SK-N-SH (cell line): ENCODE data around the gene PIAS1. TPM values are rescaled to one million over a fixed set of nuclear protein-coding genes. Genes with fewer than 3 reads are reported as not detected.

Experiments used
- CTCF ChIA-PET: fragments of 300-600, 350-600 bp; formaldehyde crosslinking; extraction: SDS; loops from one replicate; lab custom pipeline; 2021; lab: Yijun Ruan, JAX
- POLR2A ChIA-PET: fragments of 350-600 bp; sonication (Branson Sonifier 250); formaldehyde crosslinking; extraction: SDS; loops from one replicate; lab custom pipeline; 2020; ENCODE audit warnings: antibody characterized with exemption, inconsistent platforms; lab: Yijun Ruan, JAX
- DNase-seq: peaks from one replicate; pipeline ENCODE4 v3.0.0; 2012
- H2AFZ ChIP-seq: fragments of 200-600 bp; sonication (generic); 2 replicates; pipeline ENCODE4 v1.8.1; 2016; ENCODE audit warnings: antibody characterized with exemption, mild to moderate bottlenecking, low read depth
- H3F3A ChIP-seq: fragments of 200-600 bp; sonication (generic); replicated peaks from 2 replicates; pipeline ENCODE3; 2016; ENCODE audit warnings: antibody characterized with exemption, mild to moderate bottlenecking; ENCODE audit not compliant: insufficient read depth
- H3K27ac ChIP-seq, 2 experiments: fragments of 200-500 bp in 1 of 2; fragments of 200-600 bp in 1 of 2; sonication (Bioruptor generic) in 1 of 2; sonication (generic), shearing (Covaris generic) in 1 of 2; 2 replicates each; pipeline versions ENCODE4 v1.5.1 to v1.6.1; 2014 to 2016; ENCODE audit warnings: low read depth in 2 of 2, inconsistent platforms in 1 of 2, low read length in 1 of 2, mild to moderate bottlenecking in 1 of 2, mixed read lengths in 1 of 2
- H3K27me3 ChIP-seq: fragments of 200-600 bp; sonication (generic), shearing (Covaris generic); 2 replicates; pipeline ENCODE4 v1.6.1; 2016; ENCODE audit warnings: mixed run types; ENCODE audit not compliant: insufficient read depth
- H3K36me3 ChIP-seq, 2 experiments: fragments of 200-500 bp in 1 of 2; fragments of 200-600 bp in 1 of 2; sonication (Bioruptor generic) in 1 of 2; sonication (generic) in 1 of 2; replicated peaks in 1 of 2; 2 replicates each; pipeline versions ENCODE3 to v1.5.1; 2014 to 2016; ENCODE audit warnings: low read length in 1 of 2, mild to moderate bottlenecking in 1 of 2; ENCODE audit not compliant: insufficient read depth in 2 of 2, control insufficient read depth in 1 of 2
- H3K4me1 ChIP-seq, 2 experiments: fragments of 200-500 bp in 1 of 2; fragments of 200-600 bp in 1 of 2; sonication (Bioruptor generic) in 1 of 2; sonication (generic), shearing (Covaris generic) in 1 of 2; 2 replicates each; pipeline versions ENCODE4 v1.5.1 to v1.6.1; 2014 to 2016; ENCODE audit warnings: low read depth in 1 of 2, low read length in 1 of 2, mixed run types in 1 of 2; ENCODE audit not compliant: insufficient read depth in 2 of 2, control insufficient read depth in 1 of 2
- H3K4me2 ChIP-seq: fragments of 200-600 bp; sonication (generic), shearing (Covaris generic); 2 replicates; pipeline ENCODE4 v1.6.1; 2017; ENCODE audit warnings: mixed run types
- H3K4me3 ChIP-seq, 2 experiments: fragments of 200-500 bp in 1 of 2; fragments of 200-600 bp in 1 of 2; sonication (Bioruptor generic) in 1 of 2; sonication (generic), shearing (Covaris generic) in 1 of 2; 2 replicates each; pipeline versions ENCODE4 v1.5.1 to v1.8.1; 2014 to 2016; ENCODE audit warnings: low read depth in 2 of 2, inconsistent platforms in 1 of 2, low read length in 1 of 2, mild to moderate bottlenecking in 1 of 2, mixed read lengths in 1 of 2, moderate library complexity in 1 of 2
- H3K79me2 ChIP-seq: fragments of 200-600 bp; sonication (generic); 2 replicates; pipeline ENCODE4 v1.8.1; 2017; ENCODE audit warnings: mild to moderate bottlenecking; ENCODE audit not compliant: insufficient read depth
- H3K9ac ChIP-seq: fragments of 200-600 bp; sonication (generic); 2 replicates; pipeline ENCODE4 v1.6.1; 2017; ENCODE audit warnings: mixed run types
- H3K9me2 ChIP-seq: fragments of 200-600 bp; sonication (generic); 2 replicates; pipeline ENCODE4 v1.6.1; 2017; ENCODE audit warnings: mixed run types
- H3K9me3 ChIP-seq: fragments of 200-600 bp; sonication (generic); 2 replicates; pipeline ENCODE4 v1.6.1; 2017; ENCODE audit warnings: mixed run types, mild to moderate bottlenecking, moderate library complexity
- H4K20me1 ChIP-seq: fragments of 200-600 bp; sonication (generic); 2 replicates; pipeline ENCODE4 v1.6.1; 2017; ENCODE audit warnings: mild to moderate bottlenecking, mixed run types; ENCODE audit not compliant: insufficient read depth
- JUND ChIP-seq: IDR thresholded peaks from 2 replicates; pipeline ENCODE4 v1.4.0; 2012
- PBX3 ChIP-seq: IDR thresholded peaks from 2 replicates; pipeline ENCODE4; 2012
- RCOR1 ChIP-seq: fragments of 150-350 bp; IDR thresholded peaks from 2 replicates; pipeline ENCODE4 v1.6.1; 2017; ENCODE audit warnings: antibody characterized with exemption, low read length
- RFX5 ChIP-seq: IDR thresholded peaks from 2 replicates; pipeline ENCODE4 v1.6.1; 2012; ENCODE audit warnings: mild to moderate bottlenecking, improper control_type of control experiment, low read length
- USF1 ChIP-seq: IDR thresholded peaks from 2 replicates; pipeline ENCODE4 v1.4.0; 2012; ENCODE audit warnings: low read depth, borderline replicate concordance
- YY1 ChIP-seq: IDR thresholded peaks from 2 replicates; pipeline ENCODE4 v1.4.0; 2012; ENCODE audit warnings: low read depth, mild to moderate bottlenecking
- ZBTB33 ChIP-seq: IDR thresholded peaks from 2 replicates; pipeline ENCODE4 v1.4.0; 2012; ENCODE audit warnings: low read depth, borderline replicate concordance
- WGBS: methylation state at CpG from one replicate; pipeline ENCODE4 v1.1.6; 2017; ENCODE audit warnings: low lambda C conversion rate; 5-methylcytosine and 5-hydroxymethylcytosine counted together
- polyA plus RNA-seq, 3 experiments: library from polyadenylated mRNA; depleted of rRNA; stranded (reverse); fragments of >200 nt; gene quantifications; 2 replicates each; pipeline ENCODE4 v1.2.3, GENCODE V29; 2012
- TF ChIP-seq, protein P1 (sequence below): IDR thresholded peaks from 2 replicates; pipeline ENCODE4 v1.6.1; 2012; ENCODE audit warnings: mild to moderate bottlenecking, low read depth, low read length, moderate library complexity

The PIAS1 gene
- polyA plus RNA-seq, 1 of the 3 experiments (the other 2 are of a cell fraction) = 9.0 TPM

DNA sequence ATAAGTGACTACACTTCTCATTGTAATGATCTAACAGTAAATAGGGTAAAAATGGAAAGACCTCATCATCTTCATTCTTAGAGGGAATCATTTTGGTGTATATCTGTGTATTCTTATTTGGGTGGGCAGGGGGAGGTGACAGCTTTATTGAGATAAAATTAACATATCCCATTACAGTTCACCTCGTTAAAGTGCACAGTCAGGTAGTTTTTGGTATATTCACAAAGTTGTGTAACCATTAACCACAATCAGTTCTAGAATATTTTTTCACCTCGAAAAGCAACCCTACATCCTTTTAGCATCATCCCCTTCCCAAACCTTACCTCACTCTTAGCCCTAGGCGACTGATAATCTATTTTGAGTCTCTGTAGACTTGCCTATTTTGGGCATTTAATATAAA, 8.1 kb downstream of the PIAS1 start:
- H3K4me1 ChIP-seq = no peaks in the 10 kb centered on the region; a peak in 2 of 4 replicates
- WGBS = 86% methylated on average over 3 of the region's 3 CpGs
- H3K9me3 ChIP-seq = no peaks in the 10 kb centered on the region
- no peak for DNase-seq
- peaks cover 67% of the 10 kb centered on the region for H4K20me1 ChIP-seq
- no peak overlapping the region for H3K27ac ChIP-seq
- no peak overlapping the region for H3K4me3 ChIP-seq
- no peaks in the 10 kb centered on the region for H3F3A ChIP-seq
- H3K27me3 ChIP-seq = no peaks in the 10 kb centered on the region
- H3K9ac ChIP-seq = no peak overlapping the region
- peaks cover 100% of the 10 kb centered on the region for H3K79me2 ChIP-seq
- no peak overlapping the region for H2AFZ ChIP-seq
- H3K4me2 ChIP-seq = no peak overlapping the region
- no peak for TF ChIP-seq JUND
- POLR2A ChIA-PET = no interaction called here
- no peaks in the 10 kb centered on the region for H3K36me3 ChIP-seq
- CTCF ChIA-PET = no interaction called here
- no peaks in the 10 kb centered on the region for H3K9me2 ChIP-seq

DNA sequence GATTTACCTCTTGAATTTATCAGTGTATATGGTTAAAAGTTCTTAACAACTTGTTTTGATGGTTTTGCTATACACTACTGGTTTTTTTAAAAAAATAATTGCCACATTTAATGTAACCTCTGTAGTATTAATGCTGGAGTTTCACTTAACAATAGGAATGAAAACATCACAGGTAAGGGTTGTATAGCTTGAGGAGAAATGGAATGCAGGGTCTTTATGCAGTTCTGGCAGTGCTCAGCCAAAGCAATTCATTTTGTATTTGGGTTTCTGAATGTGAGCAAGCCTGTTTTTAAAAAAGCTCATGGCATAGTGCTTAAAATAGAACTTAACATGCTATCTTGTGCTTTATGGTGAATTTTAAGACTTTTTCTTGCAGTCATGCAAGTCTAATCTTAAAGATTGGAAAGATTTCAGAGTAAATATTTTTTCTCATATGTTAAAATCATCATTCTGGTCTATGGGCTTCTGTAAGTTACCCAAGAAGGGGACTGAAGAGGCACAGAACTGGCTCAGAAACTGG, 8.9 kb downstream of the PIAS1 start:
- Histone ChIP-seq H3K9me2 (no peaks in the 10 kb centered on the region), H3K79me2 (peaks cover 100% of the 10 kb centered on the region), H3K27me3 (no peaks in the 10 kb centered on the region), H3K4me2 (no peak overlapping the region), H3K4me1 (no peaks in the 10 kb centered on the region; a peak in 1 of 4 replicates), H2AFZ (no peak overlapping the region), H3K36me3 (no peaks in the 10 kb centered on the region), H3K9ac (no peak overlapping the region), H3K9me3 (no peaks in the 10 kb centered on the region), H3K4me3 (no peak overlapping the region), H4K20me1 (peaks cover 64% of the 10 kb centered on the region), H3K27ac (no peak overlapping the region), H3F3A (no peaks in the 10 kb centered on the region)
- TF ChIP-seq YY1 (no peak), RCOR1 (no peak), PBX3 (no peak), ZBTB33 (no peak), USF1 (no peak), RFX5 (no peak)
- TF ChIP-seq, protein P1, sequence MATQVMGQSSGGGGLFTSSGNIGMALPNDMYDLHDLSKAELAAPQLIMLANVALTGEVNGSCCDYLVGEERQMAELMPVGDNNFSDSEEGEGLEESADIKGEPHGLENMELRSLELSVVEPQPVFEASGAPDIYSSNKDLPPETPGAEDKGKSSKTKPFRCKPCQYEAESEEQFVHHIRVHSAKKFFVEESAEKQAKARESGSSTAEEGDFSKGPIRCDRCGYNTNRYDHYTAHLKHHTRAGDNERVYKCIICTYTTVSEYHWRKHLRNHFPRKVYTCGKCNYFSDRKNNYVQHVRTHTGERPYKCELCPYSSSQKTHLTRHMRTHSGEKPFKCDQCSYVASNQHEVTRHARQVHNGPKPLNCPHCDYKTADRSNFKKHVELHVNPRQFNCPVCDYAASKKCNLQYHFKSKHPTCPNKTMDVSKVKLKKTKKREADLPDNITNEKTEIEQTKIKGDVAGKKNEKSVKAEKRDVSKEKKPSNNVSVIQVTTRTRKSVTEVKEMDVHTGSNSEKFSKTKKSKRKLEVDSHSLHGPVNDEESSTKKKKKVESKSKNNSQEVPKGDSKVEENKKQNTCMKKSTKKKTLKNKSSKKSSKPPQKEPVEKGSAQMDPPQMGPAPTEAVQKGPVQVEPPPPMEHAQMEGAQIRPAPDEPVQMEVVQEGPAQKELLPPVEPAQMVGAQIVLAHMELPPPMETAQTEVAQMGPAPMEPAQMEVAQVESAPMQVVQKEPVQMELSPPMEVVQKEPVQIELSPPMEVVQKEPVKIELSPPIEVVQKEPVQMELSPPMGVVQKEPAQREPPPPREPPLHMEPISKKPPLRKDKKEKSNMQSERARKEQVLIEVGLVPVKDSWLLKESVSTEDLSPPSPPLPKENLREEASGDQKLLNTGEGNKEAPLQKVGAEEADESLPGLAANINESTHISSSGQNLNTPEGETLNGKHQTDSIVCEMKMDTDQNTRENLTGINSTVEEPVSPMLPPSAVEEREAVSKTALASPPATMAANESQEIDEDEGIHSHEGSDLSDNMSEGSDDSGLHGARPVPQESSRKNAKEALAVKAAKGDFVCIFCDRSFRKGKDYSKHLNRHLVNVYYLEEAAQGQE = no peak
- ChIA-PET CTCF (no interaction called here), POLR2A (no interaction called here)
- DNase-seq = no peak
